ENCODE results near the gene ISLR. TPM values are rescaled to one million over a fixed set of nuclear protein-coding genes. Genes with fewer than 3 reads are reported as not detected.
"Not testable (repeated sequence)": the region's sequence is repeated elsewhere in the genome, so short reads cannot be mapped to it uniquely, and the experiment has no call there.

The ISLR gene
- total RNA-seq, 1 donor from 2014 or later, result not detected

DNA sequence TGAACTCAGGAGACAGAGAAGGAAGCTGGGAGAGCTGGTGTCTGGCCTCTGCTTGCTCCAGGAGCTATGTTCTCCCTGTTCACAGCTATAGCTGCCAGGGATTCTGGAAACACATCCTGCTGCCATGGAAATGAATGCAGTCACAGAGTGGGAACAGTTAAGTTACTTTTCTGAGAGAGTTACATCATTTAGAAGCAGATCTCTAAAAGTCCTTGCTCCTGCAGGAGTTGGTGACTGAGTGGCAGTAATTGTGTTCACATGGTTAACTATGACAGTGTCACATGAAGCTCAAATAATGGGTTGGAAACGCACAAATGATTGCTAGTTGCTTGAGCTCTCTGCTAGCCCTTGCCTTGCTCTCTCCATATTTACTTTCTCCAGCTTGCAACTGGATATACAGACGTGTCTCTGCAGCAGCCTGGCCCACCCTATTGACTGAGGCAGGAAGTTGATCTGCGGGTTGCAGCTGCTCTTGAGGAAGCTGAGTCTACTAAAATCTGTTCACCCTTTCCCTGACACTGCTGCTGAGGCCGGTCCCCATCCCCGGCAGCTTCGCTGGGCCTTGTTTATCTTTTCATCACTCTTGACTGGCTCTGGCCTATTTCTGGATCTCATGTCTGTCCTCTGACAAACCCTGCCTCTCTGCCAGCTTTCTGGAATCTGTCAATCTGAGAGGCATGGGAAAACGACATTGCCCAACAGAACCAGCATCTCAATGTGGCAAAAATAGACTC is 16.7 kb upstream of the ISLR start:
- TF ChIP-seq, protein P1, sequence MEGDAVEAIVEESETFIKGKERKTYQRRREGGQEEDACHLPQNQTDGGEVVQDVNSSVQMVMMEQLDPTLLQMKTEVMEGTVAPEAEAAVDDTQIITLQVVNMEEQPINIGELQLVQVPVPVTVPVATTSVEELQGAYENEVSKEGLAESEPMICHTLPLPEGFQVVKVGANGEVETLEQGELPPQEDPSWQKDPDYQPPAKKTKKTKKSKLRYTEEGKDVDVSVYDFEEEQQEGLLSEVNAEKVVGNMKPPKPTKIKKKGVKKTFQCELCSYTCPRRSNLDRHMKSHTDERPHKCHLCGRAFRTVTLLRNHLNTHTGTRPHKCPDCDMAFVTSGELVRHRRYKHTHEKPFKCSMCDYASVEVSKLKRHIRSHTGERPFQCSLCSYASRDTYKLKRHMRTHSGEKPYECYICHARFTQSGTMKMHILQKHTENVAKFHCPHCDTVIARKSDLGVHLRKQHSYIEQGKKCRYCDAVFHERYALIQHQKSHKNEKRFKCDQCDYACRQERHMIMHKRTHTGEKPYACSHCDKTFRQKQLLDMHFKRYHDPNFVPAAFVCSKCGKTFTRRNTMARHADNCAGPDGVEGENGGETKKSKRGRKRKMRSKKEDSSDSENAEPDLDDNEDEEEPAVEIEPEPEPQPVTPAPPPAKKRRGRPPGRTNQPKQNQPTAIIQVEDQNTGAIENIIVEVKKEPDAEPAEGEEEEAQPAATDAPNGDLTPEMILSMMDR (conservative IDR thresholded peaks at IDR 0.05; ENCODE audit: low read depth, low read length), result no peak
- DNase-seq (ENCODE audit: low read depth), result no peak
- H3K4me3 ChIP-seq (ENCODE audit: low read depth, low read length), result no peak overlapping the region

DNA sequence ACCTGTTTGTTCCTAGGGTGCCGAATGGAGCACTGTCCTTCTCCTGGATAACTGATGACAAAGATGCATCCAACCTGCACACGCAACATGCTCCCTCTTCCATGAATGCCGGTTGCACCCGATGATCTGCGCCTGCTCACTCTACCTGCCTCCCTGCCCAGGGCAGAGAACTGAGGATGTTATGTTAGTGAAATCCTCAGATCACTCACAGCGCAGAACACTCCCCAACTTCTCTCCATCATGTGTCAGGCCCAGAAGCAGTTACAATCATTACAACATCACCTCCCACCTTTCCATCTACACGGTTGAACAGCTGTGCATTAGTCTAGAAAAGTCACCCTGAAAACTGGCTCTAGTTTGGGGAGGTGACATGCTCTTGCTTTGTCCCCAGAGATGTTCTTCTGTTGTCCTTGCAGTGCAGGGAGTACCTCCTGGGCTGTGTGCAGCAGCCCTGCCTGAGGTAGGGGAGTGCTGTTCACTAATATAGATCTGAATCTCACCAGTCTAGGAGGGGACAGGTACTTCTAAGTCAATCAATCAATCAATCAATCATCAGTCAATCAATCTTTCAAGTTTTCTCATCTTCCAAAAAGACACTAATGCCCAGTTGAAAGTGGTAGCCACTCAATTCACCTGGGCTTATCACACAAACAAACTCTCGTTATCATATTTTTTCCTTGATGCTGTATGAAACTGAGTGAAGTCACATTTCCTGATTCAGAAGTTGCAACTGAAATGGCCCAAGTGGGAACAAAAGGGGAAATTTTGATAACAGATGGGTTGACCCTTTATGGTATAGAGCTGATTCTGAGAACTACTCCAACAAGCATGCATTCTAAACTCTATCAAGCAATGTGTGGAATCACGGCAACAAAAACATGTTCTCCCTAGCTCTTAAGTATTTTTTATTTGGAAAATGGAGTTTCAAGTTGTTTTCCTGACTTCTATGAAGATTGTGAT is 15.4 kb upstream of the ISLR start:
- DNase-seq (ENCODE audit: low read depth), result no peak
- TF ChIP-seq, protein P1 (conservative IDR thresholded peaks at IDR 0.05; ENCODE audit: low read depth, low read length), result no peak
- H3K4me3 ChIP-seq (ENCODE audit: low read depth, low read length), result no peak overlapping the region

DNA sequence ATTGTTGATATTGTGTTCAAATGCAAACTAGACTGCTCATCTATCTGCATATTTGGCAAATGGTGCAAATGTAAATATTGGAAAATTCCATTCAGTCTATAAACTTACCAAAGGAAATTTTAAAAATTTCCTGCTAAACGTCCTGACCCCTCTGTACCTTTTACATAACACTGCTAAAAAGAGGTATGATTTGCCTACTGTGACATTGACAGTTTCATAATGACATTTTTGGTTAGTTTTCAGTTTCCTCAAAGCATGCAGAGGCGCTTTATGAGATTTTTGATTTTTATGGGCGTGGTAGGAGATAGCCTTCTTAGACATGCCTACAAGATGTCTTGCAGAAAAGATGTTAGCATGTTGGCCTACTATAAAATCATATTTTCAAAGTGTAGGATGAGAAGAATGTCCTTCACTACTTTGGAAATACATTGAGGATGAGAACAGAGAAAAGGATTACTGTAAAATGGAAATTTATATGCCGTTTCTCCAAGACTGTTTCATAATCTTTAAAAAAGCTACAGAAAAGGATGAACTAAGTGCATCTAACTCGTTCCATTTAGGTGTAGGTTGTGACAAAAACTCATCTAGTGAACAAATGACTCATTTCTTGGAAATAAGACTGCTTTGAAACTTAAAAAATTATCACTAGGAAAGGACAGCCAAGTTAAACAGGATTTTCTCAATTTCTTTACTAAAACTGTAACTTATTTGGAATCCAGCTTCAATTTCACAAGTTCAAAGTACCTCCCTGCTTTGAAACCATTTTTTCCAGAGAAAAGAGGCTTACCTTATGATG is 14.5 kb upstream of the ISLR start:
- no peak overlapping the region for H3K4me3 ChIP-seq (ENCODE audit: low read depth, low read length)
- no peak for DNase-seq (ENCODE audit: low read depth)
- TF ChIP-seq, protein P1 (conservative IDR thresholded peaks at IDR 0.05; ENCODE audit: low read depth, low read length), result no peak

DNA sequence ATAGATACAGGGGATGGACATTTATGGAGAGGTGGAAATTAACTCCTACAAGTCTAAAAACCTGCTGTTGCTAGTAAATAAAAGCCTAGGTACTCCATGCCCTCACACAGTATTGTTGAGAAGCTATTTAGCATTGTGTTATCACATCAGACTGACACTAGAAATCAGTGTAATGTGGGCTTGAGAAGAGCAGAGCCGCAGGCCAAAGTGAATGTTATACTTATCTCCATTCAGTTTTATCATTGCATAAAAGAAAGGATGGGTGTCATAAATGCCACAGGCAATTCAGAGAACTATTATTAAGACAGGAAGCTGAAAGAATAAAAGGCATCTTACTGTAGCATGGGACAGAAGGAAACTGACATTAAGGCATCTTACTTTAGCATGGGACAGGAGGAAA is 13.7 kb upstream of the ISLR start:
- no peak overlapping the region for H3K4me3 ChIP-seq (ENCODE audit: low read depth, low read length)
- TF ChIP-seq, protein P1 (conservative IDR thresholded peaks at IDR 0.05; ENCODE audit: low read depth, low read length), result no peak
- no peak for DNase-seq (ENCODE audit: low read depth)

DNA sequence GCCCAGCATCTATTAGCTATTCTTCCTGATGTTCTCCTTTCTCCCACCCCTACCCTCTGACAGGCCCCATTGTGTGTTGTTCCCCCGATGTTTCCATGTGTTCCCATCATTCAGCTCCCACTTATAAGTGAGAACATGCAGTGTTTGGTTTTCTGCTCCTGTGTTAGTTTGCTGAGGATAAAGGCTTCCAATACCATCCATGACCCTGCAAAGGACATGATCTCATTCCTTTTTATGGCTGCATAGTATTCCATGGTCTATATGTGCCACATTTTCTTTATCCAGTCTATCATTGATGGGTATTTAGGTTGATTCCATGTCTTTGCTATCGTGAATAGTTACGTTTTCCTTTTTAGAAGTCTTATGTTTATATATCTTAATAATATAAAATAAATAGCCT is 13.1 kb upstream of the ISLR start:
- not testable (repeated sequence) for DNase-seq (ENCODE audit: low read depth); H3K4me3 ChIP-seq (ENCODE audit: low read depth, low read length)

DNA sequence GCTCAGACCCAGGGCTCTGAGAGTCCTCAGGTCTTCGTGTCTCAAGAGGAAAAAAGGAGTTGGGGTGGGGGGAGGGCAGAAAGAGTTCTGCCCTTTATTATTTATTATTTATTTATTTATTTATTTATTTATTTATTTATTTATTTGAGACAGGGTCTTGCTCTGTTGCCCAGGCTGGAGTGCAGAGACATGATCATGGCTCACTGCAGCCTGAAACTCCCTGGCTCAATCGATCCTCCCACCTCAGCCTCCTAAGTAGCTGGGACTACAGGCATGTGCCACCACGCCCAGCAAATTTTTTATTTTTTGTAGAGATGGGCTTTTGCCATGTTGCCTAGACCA is 11.3 kb upstream of the ISLR start:
- H3K4me3 ChIP-seq (ENCODE audit: low read depth, low read length); DNase-seq (ENCODE audit: low read depth): not testable (repeated sequence)

DNA sequence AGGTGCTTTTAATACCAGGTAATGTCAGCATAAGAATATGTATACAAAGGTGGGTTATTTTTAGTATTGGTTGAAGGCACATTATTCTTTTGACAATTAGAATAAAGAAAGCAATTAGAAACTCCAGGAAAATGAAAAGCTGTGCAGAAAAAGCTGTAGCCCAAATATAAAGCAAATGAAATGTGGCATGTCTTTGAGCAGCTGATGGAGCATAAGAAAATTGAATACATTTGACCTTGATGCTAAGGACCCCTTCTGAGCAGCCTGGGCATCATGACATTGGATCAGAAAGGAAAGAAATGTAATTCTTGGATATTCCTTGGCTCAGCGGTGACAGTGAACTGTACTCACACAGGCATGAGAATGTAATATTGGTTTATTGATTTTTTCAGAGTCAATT is 8.0 kb upstream of the ISLR start:
- TF ChIP-seq, protein P1 (conservative IDR thresholded peaks at IDR 0.05; ENCODE audit: low read depth, low read length), result no peak
- no peak overlapping the region for H3K4me3 ChIP-seq (ENCODE audit: low read depth, low read length)
- DNase-seq (ENCODE audit: low read depth), result no peak

All from epithelial cell of proximal tubule (primary cell).